Esophagus muscularis mucosa (tissue), 4 donors: ENCODE measurements around the gene C6orf62. TPM values are rescaled to one million over a fixed set of nuclear protein-coding genes. Genes with fewer than 3 reads are reported as not detected.
A peak's percentile ranks its signal among the peaks of the same experiment; 100 is the strongest.
"Not testable (repeated sequence)": the region's sequence is repeated elsewhere in the genome, so short reads cannot be mapped to it uniquely, and the experiment has no call there.

Experiments
- DNase-seq: peaks from one replicate; pipeline ENCODE4 v3.0.0-alpha.2; 2017; ENCODE audit errors: extremely low spot score
- H3K27ac ChIP-seq, 4 donors: fragments of 200-600 bp; sonication (generic); replicated peaks in 1 of 4; 1 replicate in 3 of 4; 2 replicates in 1 of 4; pipeline ENCODE4 v1.5.1; 2016 to 2019; ENCODE audit warnings: mild to moderate bottlenecking in 1 of 4
- H3K27me3 ChIP-seq, 4 donors: fragments of 200-600 bp; sonication (generic); one replicate each; pipeline versions ENCODE4 v1.5.1 to v1.6.0; 2016 to 2019
- H3K36me3 ChIP-seq, 4 donors: fragments of 200-600 bp; sonication (generic); one replicate each; pipeline ENCODE4 v1.5.1; 2016 to 2019
- H3K4me1 ChIP-seq, 4 donors: fragments of 200-600 bp; sonication (generic); one replicate each; pipeline ENCODE4 v1.5.1; 2016 to 2019
- H3K4me3 ChIP-seq, 4 donors: fragments of 200-600 bp; sonication (generic); 1 replicate in 2 of 4; 2 replicates in 2 of 4; pipeline ENCODE4 v1.5.1; 2016 to 2019; ENCODE audit warnings: mild to moderate bottlenecking in 4 of 4, moderate library complexity in 1 of 4
- H3K9me3 ChIP-seq, 4 donors: fragments of 200-600 bp; sonication (generic); 1 replicate in 3 of 4; 2 replicates in 1 of 4; pipeline ENCODE4 v1.5.1; 2016 to 2019
- EP300 ChIP-seq: sonication (generic); formaldehyde crosslinking; IDR thresholded peaks from one replicate; pipeline ENCODE4 v1.6.1; 2017; ENCODE audit warnings: antibody characterized with exemption
- POLR2A ChIP-seq: fragments of 450-650 bp; IDR thresholded peaks from one replicate; pipeline ENCODE4 v1.6.1; 2017; ENCODE audit warnings: antibody characterized with exemption, moderate library complexity, mild to moderate bottlenecking, low read depth
- POLR2AphosphoS5 ChIP-seq, 2 donors: sonication (generic); formaldehyde crosslinking; IDR thresholded peaks; one replicate each; pipeline ENCODE4 v1.6.1; 2017; ENCODE audit warnings: antibody characterized with exemption in 2 of 2
- WGBS: methylation state at CpG from one replicate; pipeline ENCODE4 v1.1.5; 2018; 5-methylcytosine and 5-hydroxymethylcytosine counted together
- intact Hi-C: fragments of 100-400 bp; cut with DNase I; formaldehyde crosslinking; loops from one replicate; pipeline ENCODE4 v1.15.1; 2023
- total RNA-seq, 4 donors: library from RNA; depleted of rRNA; stranded (reverse); fragments of >200 nt; gene quantifications; one replicate each; pipeline versions ENCODE4 v1.1.0 to v1.2.1, GENCODE V29; 2016
- TF ChIP-seq, protein P1 (sequence below), 3 experiments: fragments of 200-600 bp in 2 of 3; fragments of 450-650 bp in 1 of 3; sonication (generic) in 2 of 3; IDR thresholded peaks; one replicate each; pipeline ENCODE4 v1.5.1; 2017 to 2019; ENCODE audit warnings: antibody characterized with exemption in 3 of 3, mild to moderate bottlenecking in 2 of 3, moderate library complexity in 1 of 3

C6orf62 gene
- total RNA-seq, 4 donors from 2014 or later = 30.7 to 50.5 (median 40.9) TPM

DNA sequence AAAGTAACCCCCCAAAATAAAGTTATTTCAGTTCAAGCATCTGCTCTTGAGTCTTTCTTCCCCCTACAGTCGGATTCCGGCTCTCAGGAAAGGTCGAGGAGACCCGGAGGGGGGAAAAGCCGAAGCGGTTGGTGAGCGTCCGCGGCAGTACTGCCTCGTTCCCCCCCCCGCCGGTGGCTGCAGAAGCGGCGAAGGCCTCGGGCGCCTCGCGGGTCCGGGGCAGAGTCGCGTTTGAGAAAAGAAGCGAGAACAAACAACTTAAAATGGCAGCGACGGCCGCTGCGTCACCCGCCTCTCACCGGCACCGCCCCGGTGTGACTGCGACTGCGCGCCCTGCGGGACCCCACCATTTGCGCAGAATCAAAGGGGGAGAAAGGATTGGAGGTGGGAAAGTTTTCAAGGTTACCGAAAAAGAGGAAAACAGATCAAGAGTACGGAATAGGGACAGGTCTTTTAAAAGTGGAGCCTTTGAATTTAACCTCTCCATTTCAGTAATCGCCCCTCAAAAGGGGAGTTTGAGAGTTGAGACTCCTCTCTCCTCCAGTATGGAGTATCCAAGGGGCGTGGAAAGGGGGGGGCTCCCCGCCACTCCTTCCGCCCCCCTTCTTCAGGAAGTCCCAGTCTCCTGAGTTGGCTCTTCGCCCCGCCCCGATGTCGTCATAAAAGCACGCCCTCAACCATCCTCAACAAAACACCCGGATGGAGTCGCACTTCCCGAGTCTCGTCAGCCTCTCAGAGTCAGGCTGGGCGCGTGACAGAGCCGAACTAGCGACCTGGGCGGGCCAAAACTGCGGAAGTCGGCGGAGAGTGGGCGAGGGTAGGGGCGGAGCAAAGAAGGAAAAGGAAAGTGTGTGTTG, 1.9 kb upstream of the C6orf62 start:
- peaks cover 0 to 4% (median 2%) of the 10 kb centered on the region in 4 donors for H3K36me3 ChIP-seq
- peak; percentile 93 to 100 for TF ChIP-seq POLR2AphosphoS5 (IDR thresholded peaks at IDR 0.05)
- TF ChIP-seq, protein P1, sequence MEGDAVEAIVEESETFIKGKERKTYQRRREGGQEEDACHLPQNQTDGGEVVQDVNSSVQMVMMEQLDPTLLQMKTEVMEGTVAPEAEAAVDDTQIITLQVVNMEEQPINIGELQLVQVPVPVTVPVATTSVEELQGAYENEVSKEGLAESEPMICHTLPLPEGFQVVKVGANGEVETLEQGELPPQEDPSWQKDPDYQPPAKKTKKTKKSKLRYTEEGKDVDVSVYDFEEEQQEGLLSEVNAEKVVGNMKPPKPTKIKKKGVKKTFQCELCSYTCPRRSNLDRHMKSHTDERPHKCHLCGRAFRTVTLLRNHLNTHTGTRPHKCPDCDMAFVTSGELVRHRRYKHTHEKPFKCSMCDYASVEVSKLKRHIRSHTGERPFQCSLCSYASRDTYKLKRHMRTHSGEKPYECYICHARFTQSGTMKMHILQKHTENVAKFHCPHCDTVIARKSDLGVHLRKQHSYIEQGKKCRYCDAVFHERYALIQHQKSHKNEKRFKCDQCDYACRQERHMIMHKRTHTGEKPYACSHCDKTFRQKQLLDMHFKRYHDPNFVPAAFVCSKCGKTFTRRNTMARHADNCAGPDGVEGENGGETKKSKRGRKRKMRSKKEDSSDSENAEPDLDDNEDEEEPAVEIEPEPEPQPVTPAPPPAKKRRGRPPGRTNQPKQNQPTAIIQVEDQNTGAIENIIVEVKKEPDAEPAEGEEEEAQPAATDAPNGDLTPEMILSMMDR (IDR thresholded peaks at IDR 0.05) = no peak
- no peak for TF ChIP-seq EP300
- TF ChIP-seq POLR2A = peak; percentile 99
- peak; percentile 100 for DNase-seq
- H3K27me3 ChIP-seq = no peaks in the 10 kb centered on the region
- WGBS = under 1% methylated on average over 43 of the region's 60 CpGs
- H3K4me3 ChIP-seq = peak overlapping the region; percentile 75 to 97 (median 91)
- intact Hi-C loops = no loop called here
- H3K9me3 ChIP-seq = no peaks in the 10 kb centered on the region
- H3K4me1 ChIP-seq = peaks cover 10 to 40% (median 37%) of the 10 kb centered on the region in 4 donors
- peak overlapping the region; percentile 98 to 99 (median 99) for H3K27ac ChIP-seq

DNA sequence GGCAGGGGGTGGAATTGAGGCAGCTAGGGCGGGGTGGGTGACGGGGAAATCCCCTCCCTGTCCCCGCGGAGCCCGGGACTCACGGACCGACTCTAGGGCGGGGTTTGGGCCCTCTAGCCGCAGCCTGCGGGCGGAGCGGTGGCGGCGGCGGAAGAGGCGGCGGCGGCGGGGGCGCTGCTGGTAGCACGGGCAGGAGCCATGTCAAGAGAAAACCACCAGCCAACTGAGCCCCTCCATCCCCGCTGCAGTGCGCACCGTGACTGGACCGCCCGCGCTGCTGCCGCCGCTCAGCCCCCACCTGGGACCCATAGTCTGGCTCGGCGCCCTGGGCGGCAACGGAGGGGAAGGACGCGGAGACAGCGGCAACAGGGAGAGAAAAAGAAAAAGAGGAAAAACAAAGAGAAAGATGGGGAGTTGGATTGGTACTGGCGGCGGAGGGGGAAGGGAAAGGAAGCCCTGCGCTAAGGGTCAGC, 1.2 kb upstream of the C6orf62 start:
- Histone ChIP-seq H3K9me3 (no peaks in the 10 kb centered on the region), H3K4me1 (peaks cover 15 to 47% (median 43%) of the 10 kb centered on the region in 4 donors), H3K27ac (peak overlapping the region; percentile 98 to 99 (median 99)), H3K4me3 (peak overlapping the region; percentile 75 to 97 (median 91)), H3K27me3 (no peaks in the 10 kb centered on the region), H3K36me3 (peaks cover 0 to 10% (median 5%) of the 10 kb centered on the region in 4 donors)
- TF ChIP-seq, protein P1 (IDR thresholded peaks at IDR 0.05) = no peak
- TF ChIP-seq EP300 = no peak
- peak in 1 of 2 donors; percentile 27 for TF ChIP-seq POLR2AphosphoS5 (IDR thresholded peaks at IDR 0.05)
- TF ChIP-seq POLR2A = no peak
- intact Hi-C loops = no loop called here
- DNase-seq = no peak
- WGBS = under 1% methylated on average over 37 of the region's 39 CpGs

DNA sequence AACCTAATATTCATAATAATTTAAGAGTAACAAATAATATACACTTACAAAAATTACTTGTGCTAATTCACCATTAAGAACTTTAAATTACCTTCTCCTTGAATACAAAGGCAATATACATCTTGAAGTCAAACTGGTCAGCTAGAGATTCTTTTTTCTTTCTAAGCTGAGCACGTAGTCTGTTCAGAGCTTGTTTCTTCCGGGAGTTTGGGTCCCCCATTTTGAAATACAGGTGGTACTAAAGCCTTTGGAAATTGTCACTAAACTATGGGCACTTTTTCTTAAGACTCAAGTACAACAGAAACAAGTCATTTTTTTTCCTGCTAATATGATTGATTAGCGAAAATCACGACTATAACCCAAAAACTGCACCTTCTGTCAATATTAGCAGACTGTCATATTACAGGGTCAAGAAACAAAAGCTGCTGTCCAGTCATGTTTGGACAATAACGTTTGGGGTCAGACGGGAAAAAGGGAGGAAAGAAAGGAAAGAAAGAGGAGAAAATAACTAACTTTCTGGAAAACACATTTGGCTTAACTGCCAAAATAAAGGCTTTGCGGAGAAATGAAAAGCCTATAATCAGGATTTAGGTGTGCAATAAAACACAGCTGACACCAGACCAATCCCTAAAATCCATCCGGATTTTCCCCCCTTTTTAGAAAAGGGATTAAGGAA, 367 bp downstream of the C6orf62 start:
- DNase-seq = no peak
- intact Hi-C loops = loop anchor here (5.0 kb wide), 1 partner anchor 51 kb away; the partner anchor contains the start of genes ACOT13 and TDP2
- peak overlapping the region; percentile 75 to 97 (median 91) for H3K4me3 ChIP-seq
- no peaks in the 10 kb centered on the region for H3K27me3 ChIP-seq
- no peaks in the 10 kb centered on the region for H3K9me3 ChIP-seq
- H3K36me3 ChIP-seq = peaks cover 7 to 26% (median 19%) of the 10 kb centered on the region in 4 donors
- H3K27ac ChIP-seq = peak overlapping the region; percentile 98 to 99 (median 99)
- peaks cover 26 to 62% (median 59%) of the 10 kb centered on the region in 4 donors for H3K4me1 ChIP-seq
- no peak for TF ChIP-seq EP300
- TF ChIP-seq POLR2A = no peak
- TF ChIP-seq POLR2AphosphoS5 (IDR thresholded peaks at IDR 0.05) = no peak
- TF ChIP-seq, protein P1 (IDR thresholded peaks at IDR 0.05) = no peak
- WGBS = 14% methylated on average over 8 of the region's 8 CpGs

DNA sequence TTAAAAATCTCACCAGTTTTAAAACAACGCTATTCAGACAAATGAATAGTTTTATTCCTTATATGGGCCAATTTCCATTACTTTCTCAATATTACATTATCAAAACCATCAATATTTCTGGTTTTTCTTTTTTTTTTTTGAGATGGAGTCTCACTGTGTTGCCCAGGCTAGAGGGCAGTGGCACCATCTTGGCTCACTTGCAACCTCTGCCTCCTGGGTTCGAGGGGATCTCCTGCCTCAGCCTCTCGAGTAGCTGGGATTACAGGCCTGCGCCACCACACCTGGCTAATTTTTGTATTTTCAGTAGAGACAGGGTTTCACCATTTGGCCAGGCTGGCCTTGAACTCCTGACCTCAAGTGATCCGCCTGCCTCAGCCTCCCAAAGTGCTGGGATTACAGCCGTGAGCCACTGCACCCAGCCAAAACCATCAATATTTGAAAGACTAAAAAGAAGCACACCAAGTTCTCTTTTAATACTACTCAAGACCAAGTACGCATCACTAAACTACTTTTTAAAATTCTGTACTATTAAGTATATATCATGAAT, 2.3 kb downstream of the C6orf62 start:
- Histone ChIP-seq H3K27ac (peak overlapping the region in 1 of 4 donors; percentile 99), H3K36me3 (peaks cover 11 to 45% (median 37%) of the 10 kb centered on the region in 4 donors), H3K4me3 (peak overlapping the region; percentile 75 to 97 (median 91)), H3K4me1 (peaks cover 41 to 71% (median 70%) of the 10 kb centered on the region in 4 donors)
- not testable (repeated sequence) for DNase-seq, H3K9me3 ChIP-seq, H3K27me3 ChIP-seq
- intact Hi-C loops = loop anchor here (5.0 kb wide), 1 partner anchor 49 kb away; the partner anchor contains the start of genes ACOT13 and TDP2
- 92% methylated on average over 7 of the region's 7 CpGs for WGBS
